Endothelial cell (in vitro differentiated cells): ENCODE measurements around the gene ERP29. TPM values are rescaled to one million over a fixed set of nuclear protein-coding genes. Genes with fewer than 3 reads are reported as not detected.
"Not testable (repeated sequence)": the region's sequence is repeated elsewhere in the genome, so short reads cannot be mapped to it uniquely, and the experiment has no call there.

Source experiments
- DNase-seq: peaks from one replicate; pipeline ENCODE4 v3.0.0; 2021; ENCODE audit warnings: low spot score
- H3K27ac Mint-ChIP-seq: one replicate; pipeline ENCODE4 v1.8.0; 2021; ENCODE audit warnings: mixed read lengths, inconsistent platforms; ENCODE audit not compliant: unreplicated experiment
- H3K27me3 Mint-ChIP-seq: one replicate; pipeline ENCODE4 v1.8.0; 2021; ENCODE audit warnings: mild to moderate bottlenecking, moderate library complexity, mixed read lengths, inconsistent platforms; ENCODE audit not compliant: unreplicated experiment
- H3K36me3 Mint-ChIP-seq: one replicate; pipeline ENCODE4 v1.8.0; 2021; ENCODE audit warnings: mild to moderate bottlenecking, low read depth, mixed read lengths, inconsistent platforms; ENCODE audit not compliant: unreplicated experiment
- H3K4me1 Mint-ChIP-seq: one replicate; pipeline ENCODE4 v1.8.0; 2021; ENCODE audit warnings: mild to moderate bottlenecking, mixed read lengths, inconsistent platforms; ENCODE audit not compliant: unreplicated experiment
- H3K4me3 Mint-ChIP-seq: one replicate; pipeline ENCODE4 v1.8.0; 2021; ENCODE audit warnings: mild to moderate bottlenecking, mixed read lengths, inconsistent platforms; ENCODE audit not compliant: unreplicated experiment
- H3K9me3 Mint-ChIP-seq: one replicate; pipeline ENCODE4 v1.8.0; 2021; ENCODE audit warnings: mixed read lengths, inconsistent platforms; ENCODE audit not compliant: unreplicated experiment
- total RNA-seq: library from RNA; stranded (reverse); fragmentation: NEBNext Ultra II Directional; extraction: Animal tissue kit (Norgen Biotek cat#: 25700); gene quantifications from one replicate; pipeline ENCODE4 v1.2.1, GENCODE V29; 2021; ENCODE audit not compliant: unreplicated experiment
- TF ChIP-seq, protein P1 (sequence below): fragments of 200-600 bp; sonication (generic); IDR thresholded peaks from one replicate; pipeline ENCODE4 v1.5.0; 2021; ENCODE audit warnings: antibody characterized with exemption; ENCODE audit not compliant: unreplicated experiment

The ERP29 gene
- total RNA-seq, 1 donor from 2014 or later: 150 TPM

DNA sequence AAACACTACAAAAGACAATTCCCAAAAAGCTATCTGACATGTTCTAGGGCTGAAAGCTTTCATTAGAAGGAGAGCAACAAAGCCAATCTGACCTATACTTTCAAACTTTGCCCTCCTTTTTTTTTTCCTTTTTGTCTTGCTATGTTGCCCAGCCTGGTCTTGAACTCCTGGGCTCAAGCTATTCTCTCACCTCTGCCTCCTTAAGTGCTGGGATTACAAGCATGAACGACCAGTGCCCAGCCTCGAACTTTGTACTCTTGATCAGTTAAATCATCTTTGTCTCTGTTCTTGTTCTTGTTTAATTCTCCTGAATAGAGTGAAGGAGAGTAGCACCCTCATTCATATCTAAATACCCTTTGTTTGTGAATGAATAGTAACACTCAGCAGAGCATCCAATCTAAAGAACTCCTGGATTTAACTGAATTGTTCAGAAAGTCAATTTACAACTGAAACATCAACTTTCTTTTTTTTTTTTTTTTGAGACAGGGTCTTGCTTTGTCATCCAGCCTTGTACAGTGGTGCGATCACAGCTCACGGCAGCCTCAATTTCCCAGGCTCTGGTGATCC, 22.1 kb downstream of the ERP29 start:
- H3K9me3 Mint-ChIP-seq: no peaks in the 10 kb centered on the region
- TF ChIP-seq, protein P1, sequence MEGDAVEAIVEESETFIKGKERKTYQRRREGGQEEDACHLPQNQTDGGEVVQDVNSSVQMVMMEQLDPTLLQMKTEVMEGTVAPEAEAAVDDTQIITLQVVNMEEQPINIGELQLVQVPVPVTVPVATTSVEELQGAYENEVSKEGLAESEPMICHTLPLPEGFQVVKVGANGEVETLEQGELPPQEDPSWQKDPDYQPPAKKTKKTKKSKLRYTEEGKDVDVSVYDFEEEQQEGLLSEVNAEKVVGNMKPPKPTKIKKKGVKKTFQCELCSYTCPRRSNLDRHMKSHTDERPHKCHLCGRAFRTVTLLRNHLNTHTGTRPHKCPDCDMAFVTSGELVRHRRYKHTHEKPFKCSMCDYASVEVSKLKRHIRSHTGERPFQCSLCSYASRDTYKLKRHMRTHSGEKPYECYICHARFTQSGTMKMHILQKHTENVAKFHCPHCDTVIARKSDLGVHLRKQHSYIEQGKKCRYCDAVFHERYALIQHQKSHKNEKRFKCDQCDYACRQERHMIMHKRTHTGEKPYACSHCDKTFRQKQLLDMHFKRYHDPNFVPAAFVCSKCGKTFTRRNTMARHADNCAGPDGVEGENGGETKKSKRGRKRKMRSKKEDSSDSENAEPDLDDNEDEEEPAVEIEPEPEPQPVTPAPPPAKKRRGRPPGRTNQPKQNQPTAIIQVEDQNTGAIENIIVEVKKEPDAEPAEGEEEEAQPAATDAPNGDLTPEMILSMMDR: no peak
- no peaks in the 10 kb centered on the region for H3K4me1 Mint-ChIP-seq
- H3K4me3 Mint-ChIP-seq: no peak overlapping the region
- H3K27ac Mint-ChIP-seq: no peak overlapping the region
- H3K36me3 Mint-ChIP-seq: peaks cover 35% of the 10 kb centered on the region
- no peak for DNase-seq
- no peaks in the 10 kb centered on the region for H3K27me3 Mint-ChIP-seq

DNA sequence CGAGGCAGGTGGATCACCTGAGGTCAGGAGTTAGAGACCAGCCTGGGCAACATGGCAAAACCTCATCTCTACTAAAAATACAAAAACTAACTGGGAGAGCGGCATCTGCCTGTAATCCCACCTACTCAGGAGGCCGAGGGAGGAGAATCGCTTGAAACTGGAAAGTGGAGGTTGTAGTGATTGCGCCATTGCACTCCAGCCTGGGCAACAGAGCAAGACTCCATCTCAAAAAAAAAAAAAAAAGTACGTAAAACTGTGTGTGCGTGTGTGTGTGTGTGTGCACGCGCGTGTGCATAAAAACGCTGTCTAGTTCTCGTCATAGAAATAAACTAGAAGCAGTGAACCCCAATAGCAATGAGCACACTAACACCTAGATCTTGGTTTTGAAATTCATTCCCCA, 23.4 kb downstream of the ERP29 start:
- DNase-seq, H3K4me3 Mint-ChIP-seq, H3K27me3 Mint-ChIP-seq, H3K9me3 Mint-ChIP-seq, H3K4me1 Mint-ChIP-seq, H3K27ac Mint-ChIP-seq: not testable (repeated sequence)
- H3K36me3 Mint-ChIP-seq: peaks cover 35% of the 10 kb centered on the region

DNA sequence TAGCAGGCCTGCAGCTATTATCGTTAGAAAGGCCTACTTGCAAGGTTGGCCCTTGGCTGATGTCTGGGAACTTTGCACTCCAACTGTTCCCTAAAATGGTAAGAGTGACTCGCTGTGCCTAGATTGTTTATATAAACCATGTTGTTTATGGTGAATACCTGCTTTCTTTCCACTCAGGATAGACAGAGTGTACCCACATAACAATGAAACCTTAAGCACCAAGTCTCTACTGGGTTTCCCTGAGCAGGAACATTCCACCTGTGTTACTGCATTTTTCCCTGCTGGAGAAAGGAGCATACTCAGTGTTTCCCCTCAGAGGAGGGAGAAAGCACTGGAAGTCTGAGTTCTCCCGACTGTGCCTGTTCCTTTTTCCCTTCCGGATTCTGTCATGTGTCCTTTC, 32.8 kb downstream of the ERP29 start:
- TF ChIP-seq, protein P1: no peak
- peaks cover 21% of the 10 kb centered on the region for H3K36me3 Mint-ChIP-seq
- peaks cover 4% of the 10 kb centered on the region for H3K4me1 Mint-ChIP-seq
- no peak overlapping the region for H3K4me3 Mint-ChIP-seq
- H3K27ac Mint-ChIP-seq: no peak overlapping the region
- H3K27me3 Mint-ChIP-seq: no peaks in the 10 kb centered on the region
- DNase-seq: no peak
- no peaks in the 10 kb centered on the region for H3K9me3 Mint-ChIP-seq

DNA sequence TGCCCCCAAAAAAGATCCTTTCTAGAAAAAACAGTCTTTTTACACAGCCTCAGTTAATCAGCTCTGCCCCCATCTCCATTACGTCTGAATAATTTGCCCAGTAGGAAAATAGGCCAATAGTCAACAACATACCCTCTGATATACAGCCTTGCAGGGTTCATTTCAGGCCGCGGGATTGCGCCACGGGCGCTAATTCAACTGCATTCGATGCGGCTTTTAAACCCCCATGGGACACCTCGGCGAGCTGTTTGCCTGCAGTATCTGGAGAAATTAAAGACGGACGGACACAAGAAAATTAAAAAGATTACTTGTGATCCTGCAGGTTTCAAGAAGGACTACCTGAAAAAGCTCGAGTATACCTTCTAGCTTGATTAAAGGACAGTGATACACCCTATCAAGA, 36.1 kb downstream of the ERP29 start:
- Mint-ChIP-seq H3K27ac (no peak overlapping the region), H3K9me3 (no peaks in the 10 kb centered on the region), H3K4me1 (peaks cover 4% of the 10 kb centered on the region), H3K4me3 (no peak overlapping the region), H3K36me3 (peaks cover 28% of the 10 kb centered on the region), H3K27me3 (no peaks in the 10 kb centered on the region)
- TF ChIP-seq, protein P1: no peak
- no peak for DNase-seq

DNA sequence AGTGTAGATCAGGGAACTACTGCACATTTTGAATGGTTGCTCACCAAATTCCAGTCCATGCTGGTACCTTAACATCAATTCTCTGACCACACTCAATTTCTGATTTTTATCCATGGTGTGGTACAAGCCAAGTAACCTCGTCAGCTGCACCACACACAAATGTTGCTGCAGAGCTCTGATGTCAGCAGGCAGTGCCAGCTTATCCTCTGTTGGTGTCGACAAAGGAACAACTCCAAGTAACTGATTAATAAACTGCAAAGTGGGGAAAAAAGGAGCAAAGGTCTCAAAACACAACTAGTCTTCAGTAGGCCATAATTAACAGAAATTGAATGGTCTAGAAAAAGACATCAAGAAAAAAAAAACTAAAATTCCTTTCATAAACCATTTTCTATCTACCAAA, 47.9 kb downstream of the ERP29 start:
- Mint-ChIP-seq H3K27ac (no peak overlapping the region), H3K4me1 (no peaks in the 10 kb centered on the region), H3K27me3 (no peaks in the 10 kb centered on the region), H3K4me3 (no peak overlapping the region), H3K36me3 (peaks cover 16% of the 10 kb centered on the region), H3K9me3 (no peaks in the 10 kb centered on the region)
- TF ChIP-seq, protein P1: no peak
- DNase-seq: no peak
